Endothelial cell of umbilical vein (primary cell): ENCODE measurements around the gene USP12. TPM values are rescaled to one million over a fixed set of nuclear protein-coding genes. Genes with fewer than 3 reads are reported as not detected.

Source experiments
- BruUV-seq: library from RNA; stranded (reverse); fragments of 400-500 nt; replicated peaks from 2 replicates; lab custom pipeline; 2021; lab: Mats Ljungman, UMichigan
- CTCF ChIA-PET: fragments of 300-600, 350-600 bp; sonication (Branson Sonifier 250); formaldehyde crosslinking; loops from one replicate; lab custom pipeline; 2021; ENCODE audit warnings: antibody characterized with exemption, inconsistent platforms; lab: Charles Lee
- POLR2A ChIA-PET: fragments of 300-600, 350-600 bp; sonication (Branson Sonifier 250); formaldehyde crosslinking; loops from one replicate; lab custom pipeline; 2021; ENCODE audit warnings: antibody characterized with exemption, inconsistent platforms; lab: Charles Lee
- DNase-seq: peaks from one replicate; pipeline ENCODE4 v3.0.0-alpha.2; 2011; ENCODE audit warnings: low read depth, low spot score
- FAIRE-seq: peaks from 2 replicates; lab custom pipeline; 2011; peaks lifted over from hg19 to GRCh38; lab: Jason Lieb, UNC
- H2AFZ ChIP-seq: 2 replicates; pipeline ENCODE4 v1.6.0; 2012; ENCODE audit warnings: low read depth, low read length, control low read depth, inconsistent platforms
- H3K27ac ChIP-seq: 2 replicates; pipeline ENCODE4 v1.5.1; 2011; ENCODE audit warnings: low read depth, mild to moderate bottlenecking, control low read depth, low read length, moderate library complexity; ENCODE audit not compliant: insufficient read depth
- H3K27me3 ChIP-seq, 2 experiments: 2 replicates each; pipeline versions ENCODE4 v1.6.0 to v1.6.1; 2011; ENCODE audit warnings: low read length in 2 of 2, mixed read lengths in 1 of 2; ENCODE audit not compliant: control insufficient read depth in 2 of 2, insufficient read depth in 2 of 2
- H3K36me3 ChIP-seq, 2 experiments: 2 replicates in 1 of 2; 3 replicates in 1 of 2; pipeline ENCODE4 v1.5.1; 2011; ENCODE audit warnings: low read length in 2 of 2, mild to moderate bottlenecking in 1 of 2, moderate library complexity in 1 of 2; ENCODE audit not compliant: control insufficient read depth in 2 of 2, insufficient read depth in 2 of 2; ENCODE audit errors: extremely low read depth in 1 of 2
- H3K4me1 ChIP-seq: 3 replicates; pipeline ENCODE4 v1.5.1; 2011; ENCODE audit warnings: mild to moderate bottlenecking, low read length; ENCODE audit not compliant: control insufficient read depth, insufficient read depth; ENCODE audit errors: extremely low read depth
- H3K4me2 ChIP-seq: 2 replicates; pipeline ENCODE4 v1.6.1; 2011; ENCODE audit warnings: low read length, control low read depth, mixed read lengths; ENCODE audit not compliant: insufficient read depth
- H3K4me3 ChIP-seq, 3 experiments: fragments of 200-600 bp in 1 of 3; sonication (generic), shearing (Covaris generic) in 1 of 3; replicated peaks in 1 of 3; 2 replicates each; pipeline ENCODE4 v1.5.1; 2011 to 2016; ENCODE audit warnings: control low read depth in 3 of 3, low read length in 3 of 3, mild to moderate bottlenecking in 2 of 3, inconsistent platforms in 1 of 3, low read depth in 1 of 3, moderate library complexity in 1 of 3; ENCODE audit not compliant: insufficient read depth in 1 of 3
- H3K79me2 ChIP-seq: 2 replicates; pipeline ENCODE4 v1.6.0; 2012; ENCODE audit warnings: low read length, inconsistent platforms; ENCODE audit not compliant: control insufficient read depth, insufficient read depth
- H3K9ac ChIP-seq: replicated peaks from 2 replicates; pipeline ENCODE3; 2011; ENCODE audit warnings: low read length, control low read depth; ENCODE audit not compliant: insufficient read depth; ENCODE audit errors: extremely low read depth
- H3K9me1 ChIP-seq: replicated peaks from 3 replicates; pipeline ENCODE4 v1.6.0; 2011; ENCODE audit warnings: mild to moderate bottlenecking, low read length; ENCODE audit not compliant: control insufficient read depth, insufficient read depth; ENCODE audit errors: extremely low read depth
- H3K9me3 ChIP-seq: replicated peaks from 2 replicates; pipeline ENCODE4 v1.5.1; 2012; ENCODE audit warnings: low read length, inconsistent platforms; ENCODE audit not compliant: control insufficient read depth, insufficient read depth
- H4K20me1 ChIP-seq: replicated peaks from 2 replicates; pipeline ENCODE3; 2011; ENCODE audit warnings: mild to moderate bottlenecking, low read length; ENCODE audit not compliant: control insufficient read depth, insufficient read depth; ENCODE audit errors: extremely low read depth
- EZH2 ChIP-seq: IDR thresholded peaks from 2 replicates; pipeline ENCODE4 v1.6.1; 2012; ENCODE audit warnings: borderline replicate concordance, low read depth, mild to moderate bottlenecking, moderate library complexity, low read length, inconsistent platforms; ENCODE audit not compliant: severe bottlenecking
- FOS ChIP-seq: IDR thresholded peaks from 2 replicates; pipeline ENCODE4 v1.6.1; 2011; ENCODE audit warnings: mild to moderate bottlenecking, low read length, moderate library complexity, borderline replicate concordance; ENCODE audit not compliant: insufficient read depth
- GATA2 ChIP-seq: IDR thresholded peaks from 2 replicates; pipeline ENCODE4 v1.7.0; 2011; ENCODE audit warnings: low read depth, mild to moderate bottlenecking, moderate library complexity, mixed read lengths, low read length; ENCODE audit not compliant: insufficient read length, insufficient read depth
- JUN ChIP-seq: IDR thresholded peaks from 2 replicates; pipeline ENCODE4 v1.6.1; 2011; ENCODE audit warnings: borderline replicate concordance, low read depth; ENCODE audit not compliant: insufficient read length, insufficient read depth
- MAX ChIP-seq: IDR thresholded peaks from 2 replicates; pipeline ENCODE4 v1.6.1; 2011; ENCODE audit not compliant: insufficient read depth, insufficient read length
- MYC ChIP-seq: IDR thresholded peaks from one replicate; pipeline ENCODE4 v1.6.1; 2011; ENCODE audit warnings: mild to moderate bottlenecking, low read depth, low read length
- POLR2A ChIP-seq: IDR thresholded peaks from 2 replicates; pipeline ENCODE4 v1.6.1; 2012; ENCODE audit warnings: low read depth, mild to moderate bottlenecking, control low read depth, low read length
- POLR2AphosphoS5 ChIP-seq: IDR thresholded peaks from 2 replicates; pipeline ENCODE4 v1.6.1; 2012; ENCODE audit warnings: low read depth, mild to moderate bottlenecking, control low read depth, low read length, moderate library complexity; ENCODE audit not compliant: insufficient read depth
- dilution Hi-C: fragments of 300-500 bp; cut with MboI; formaldehyde crosslinking; loops from one replicate; pipeline ENCODE4 v1.15.0; 2019; ENCODE audit warnings: low sequenced_read_pairs; ENCODE audit not compliant: extremely low pct_ligation_motif_present
- intact Hi-C: fragments of 100-400 bp; cut with micrococcal nuclease; formaldehyde crosslinking; loops from one replicate; pipeline ENCODE4 v1.10.0; 2022
- polyA plus RNA-seq, 4 experiments: library from polyadenylated mRNA; depleted of rRNA in 3 of 4; stranded (reverse) in 3 of 4; unstranded in 1 of 4; fragments of >200 nt; gene quantifications; 2 replicates each; pipeline versions ENCODE4 v1.2.1 to v1.2.3, GENCODE V29; 2011 to 2012; ENCODE audit warnings: missing spikeins in 1 of 4
- total RNA-seq: library from RNA; stranded (reverse); gene quantifications from 2 replicates; pipeline ENCODE4 v1.2.3, GENCODE V29; 2021
- TF ChIP-seq, protein P1 (sequence below), 2 donors: IDR thresholded peaks; 1 replicate in 1 of 2; 2 replicates in 1 of 2; pipeline ENCODE4 v1.5.1; 2011; ENCODE audit warnings: low read length in 2 of 2, mild to moderate bottlenecking in 2 of 2, moderate library complexity in 2 of 2, control low read depth in 1 of 2, inconsistent platforms in 1 of 2, low read depth in 1 of 2; ENCODE audit not compliant: insufficient read depth in 1 of 2; ENCODE audit errors: extremely low read depth in 1 of 2

The USP12 gene
- total and polyA plus RNA-seq, 2 donors (not counting 3 experiments of a cell fraction or from before 2014, with no cell fraction given): 6.2 to 33.4 TPM

GRCh38 chr13:27086599-27087265 lies 84.9 kb downstream of the USP12 start:
- no TSS peak for BruUV-seq
- no peak overlapping the region for H2AFZ ChIP-seq
- peaks cover 2 to 3% of the 10 kb centered on the region in 2 experiments for H3K36me3 ChIP-seq
- peak; percentile 51 for DNase-seq
- ChIA-PET POLR2A (no interaction called here), CTCF (interaction anchor here (0.6 to 1.3 kb wide), 2 partner anchors 13 to 79 kb away, joined by 3 read pairs; no protein-coding TSS in a partner anchor)
- no peaks in the 10 kb centered on the region for H3K9me1 ChIP-seq
- no peaks in the 10 kb centered on the region for H3K9me3 ChIP-seq
- no peak overlapping the region for H3K27ac ChIP-seq
- H3K79me2 ChIP-seq: peaks cover 10% of the 10 kb centered on the region
- H3K27me3 ChIP-seq: no peaks in the 10 kb centered on the region
- H3K4me1 ChIP-seq: no peaks in the 10 kb centered on the region
- no peak overlapping the region for H3K9ac ChIP-seq
- dilution Hi-C loops (no loop called here), intact Hi-C loops (no loop called here)
- TF ChIP-seq FOS (no peak), MYC (no peak), MAX (no peak), JUN (no peak), GATA2 (no peak), POLR2A (no peak), POLR2AphosphoS5 (no peak), EZH2 (no peak)
- TF ChIP-seq, protein P1, sequence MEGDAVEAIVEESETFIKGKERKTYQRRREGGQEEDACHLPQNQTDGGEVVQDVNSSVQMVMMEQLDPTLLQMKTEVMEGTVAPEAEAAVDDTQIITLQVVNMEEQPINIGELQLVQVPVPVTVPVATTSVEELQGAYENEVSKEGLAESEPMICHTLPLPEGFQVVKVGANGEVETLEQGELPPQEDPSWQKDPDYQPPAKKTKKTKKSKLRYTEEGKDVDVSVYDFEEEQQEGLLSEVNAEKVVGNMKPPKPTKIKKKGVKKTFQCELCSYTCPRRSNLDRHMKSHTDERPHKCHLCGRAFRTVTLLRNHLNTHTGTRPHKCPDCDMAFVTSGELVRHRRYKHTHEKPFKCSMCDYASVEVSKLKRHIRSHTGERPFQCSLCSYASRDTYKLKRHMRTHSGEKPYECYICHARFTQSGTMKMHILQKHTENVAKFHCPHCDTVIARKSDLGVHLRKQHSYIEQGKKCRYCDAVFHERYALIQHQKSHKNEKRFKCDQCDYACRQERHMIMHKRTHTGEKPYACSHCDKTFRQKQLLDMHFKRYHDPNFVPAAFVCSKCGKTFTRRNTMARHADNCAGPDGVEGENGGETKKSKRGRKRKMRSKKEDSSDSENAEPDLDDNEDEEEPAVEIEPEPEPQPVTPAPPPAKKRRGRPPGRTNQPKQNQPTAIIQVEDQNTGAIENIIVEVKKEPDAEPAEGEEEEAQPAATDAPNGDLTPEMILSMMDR (IDR thresholded peaks at IDR 0.05; ENCODE audit: extremely low read depth in 1 of 2, insufficient read depth in 1 of 2, low read depth in 1 of 2, low read length in 2 of 2): no peak
- FAIRE-seq: no peak
- H3K4me2 ChIP-seq: no peak overlapping the region
- no peaks in the 10 kb centered on the region for H4K20me1 ChIP-seq
- no peak overlapping the region for H3K4me3 ChIP-seq
